Measurements from ENCODE around the gene GPR27.
A peak's percentile ranks its signal among the peaks of the same experiment; 100 is the strongest.

GPR27 gene

GRCh38 chr3:71753701-71754609 is at the start of gene GPR27:
TSS of gene GPR27 (plus strand) at chr3:71753855. CDS start at chr3:71754050, 195 bp downstream.
- DNase-seq (ENCODE audit: low spot score) = peak; percentile 12

GRCh38 chr3:71704915-71705314 is 48.7 kb upstream of the GPR27 start:
- DNase-seq (ENCODE audit: low spot score) = no peak

GRCh38 chr3:71705681-71706080 is 48.0 kb upstream of the GPR27 start:
- no peak for DNase-seq (ENCODE audit: low spot score)

GRCh38 chr3:71707595-71707994 is 46.1 kb upstream of the GPR27 start:
- DNase-seq (ENCODE audit: low spot score) = no peak

GRCh38 chr3:71708476-71709105 is 45.1 kb upstream of the GPR27 start:
- DNase-seq (ENCODE audit: low spot score) = peak; percentile 85

GRCh38 chr3:71709908-71710511 is 43.6 kb upstream of the GPR27 start:
- DNase-seq (ENCODE audit: low spot score) = no peak

- peak; percentile 82 for DNase-seq (ENCODE audit: low spot score)
Measured at GRCh38 chr3:71710906-71711494, 42.7 kb upstream of the GPR27 start.

- no peak for DNase-seq (ENCODE audit: low spot score)
Measured at GRCh38 chr3:71713041-71713440, 40.6 kb upstream of the GPR27 start.

GRCh38 chr3:71714595-71714994 is 39.1 kb upstream of the GPR27 start:
- DNase-seq (ENCODE audit: low spot score) = no peak

- no peak for DNase-seq (ENCODE audit: low spot score)
Measured at GRCh38 chr3:71718072-71718471, 35.6 kb upstream of the GPR27 start.

GRCh38 chr3:71721002-71721401 is 32.7 kb upstream of the GPR27 start:
- no peak for DNase-seq (ENCODE audit: low spot score)

GRCh38 chr3:71721651-71722157 is 32.0 kb upstream of the GPR27 start:
- DNase-seq (ENCODE audit: low spot score) = no peak

- no peak for DNase-seq (ENCODE audit: low spot score)
Measured at GRCh38 chr3:71722693-71723092, 31.0 kb upstream of the GPR27 start.

GRCh38 chr3:71723452-71724170 is 30.0 kb upstream of the GPR27 start:
- DNase-seq (ENCODE audit: low spot score) = no peak

- no peak for DNase-seq (ENCODE audit: low spot score)
Measured at GRCh38 chr3:71724171-71724453, 29.5 kb upstream of the GPR27 start.

GRCh38 chr3:71724584-71725270 is 28.9 kb upstream of the GPR27 start:
- peak; percentile 35 for DNase-seq (ENCODE audit: low spot score)

- peak; percentile 36 for DNase-seq (ENCODE audit: low spot score)
Measured at GRCh38 chr3:71725271-71725991, 28.2 kb upstream of the GPR27 start, which contains the start of gene EIF4E3. TSS of gene EIF4E3 (minus strand) at chr3:71725402. CDS start at chr3:71725367, 35 bp downstream.

GRCh38 chr3:71726146-71726545 is 27.5 kb upstream of the GPR27 start:
- no peak for DNase-seq (ENCODE audit: low spot score)

GRCh38 chr3:71728632-71729342 is 24.9 kb upstream of the GPR27 start:
- DNase-seq (ENCODE audit: low spot score) = peak; percentile 88

GRCh38 chr3:71732637-71733036 is 21.0 kb upstream of the GPR27 start:
- DNase-seq (ENCODE audit: low spot score) = no peak

Data from Ammon's horn (tissue), 1 donor.